ENCODE data around the gene MYB. TPM values are rescaled to one million over a fixed set of nuclear protein-coding genes. Genes with fewer than 3 reads are reported as not detected.

Gene MYB
- total RNA-seq, 1 donor from 2014 or later, result 0.08 TPM

DNA sequence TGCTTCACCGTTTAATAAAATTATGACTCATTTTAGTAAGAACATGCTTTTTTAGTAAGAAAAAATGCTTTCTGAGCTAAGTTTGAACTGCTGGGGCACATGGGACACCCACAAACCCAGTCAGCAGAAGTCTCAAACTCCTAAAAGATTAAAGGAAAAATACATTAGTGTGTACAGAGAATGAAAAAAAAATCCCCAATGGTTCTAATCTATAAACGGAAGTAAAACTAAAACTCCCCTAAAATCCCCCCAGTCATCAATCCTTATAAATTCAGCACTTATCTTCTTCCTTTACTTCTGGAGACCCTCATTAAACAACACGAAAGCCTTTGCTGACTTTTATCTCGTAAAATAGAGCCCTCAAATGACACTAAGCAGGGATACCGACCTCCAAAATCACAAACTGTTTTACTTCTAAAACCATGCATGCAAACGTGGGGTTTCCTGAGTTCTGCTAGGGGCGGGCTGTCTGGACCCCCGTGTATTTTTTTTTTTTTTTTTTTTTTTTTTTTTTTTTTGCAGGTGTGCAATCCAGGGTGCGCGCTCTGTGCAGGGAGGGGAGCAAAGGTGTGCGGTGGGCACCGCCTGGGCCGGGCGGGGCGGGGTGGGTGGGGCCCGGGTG, 1.1 kb upstream of the MYB start:
- intact Hi-C loops (cut with micrococcal nuclease), result no loop called here
- TF ChIP-seq, protein P1, sequence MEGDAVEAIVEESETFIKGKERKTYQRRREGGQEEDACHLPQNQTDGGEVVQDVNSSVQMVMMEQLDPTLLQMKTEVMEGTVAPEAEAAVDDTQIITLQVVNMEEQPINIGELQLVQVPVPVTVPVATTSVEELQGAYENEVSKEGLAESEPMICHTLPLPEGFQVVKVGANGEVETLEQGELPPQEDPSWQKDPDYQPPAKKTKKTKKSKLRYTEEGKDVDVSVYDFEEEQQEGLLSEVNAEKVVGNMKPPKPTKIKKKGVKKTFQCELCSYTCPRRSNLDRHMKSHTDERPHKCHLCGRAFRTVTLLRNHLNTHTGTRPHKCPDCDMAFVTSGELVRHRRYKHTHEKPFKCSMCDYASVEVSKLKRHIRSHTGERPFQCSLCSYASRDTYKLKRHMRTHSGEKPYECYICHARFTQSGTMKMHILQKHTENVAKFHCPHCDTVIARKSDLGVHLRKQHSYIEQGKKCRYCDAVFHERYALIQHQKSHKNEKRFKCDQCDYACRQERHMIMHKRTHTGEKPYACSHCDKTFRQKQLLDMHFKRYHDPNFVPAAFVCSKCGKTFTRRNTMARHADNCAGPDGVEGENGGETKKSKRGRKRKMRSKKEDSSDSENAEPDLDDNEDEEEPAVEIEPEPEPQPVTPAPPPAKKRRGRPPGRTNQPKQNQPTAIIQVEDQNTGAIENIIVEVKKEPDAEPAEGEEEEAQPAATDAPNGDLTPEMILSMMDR (IDR thresholded peaks at IDR 0.05; ENCODE audit: borderline replicate concordance), result no peak
- peaks cover 35% of the 10 kb centered on the region for H3K4me1 ChIP-seq
- no peak for DNase-seq
- H3K27ac ChIP-seq (replicated peaks), result no peak overlapping the region
- peak overlapping the region; percentile 72 for H3K4me3 ChIP-seq
- peaks cover 37% of the 10 kb centered on the region for H3K27me3 ChIP-seq (ENCODE audit: low read depth)
- peaks cover 4% of the 10 kb centered on the region for H3K9me3 ChIP-seq (replicated peaks)
- no peaks in the 10 kb centered on the region for H3K36me3 ChIP-seq

DNA sequence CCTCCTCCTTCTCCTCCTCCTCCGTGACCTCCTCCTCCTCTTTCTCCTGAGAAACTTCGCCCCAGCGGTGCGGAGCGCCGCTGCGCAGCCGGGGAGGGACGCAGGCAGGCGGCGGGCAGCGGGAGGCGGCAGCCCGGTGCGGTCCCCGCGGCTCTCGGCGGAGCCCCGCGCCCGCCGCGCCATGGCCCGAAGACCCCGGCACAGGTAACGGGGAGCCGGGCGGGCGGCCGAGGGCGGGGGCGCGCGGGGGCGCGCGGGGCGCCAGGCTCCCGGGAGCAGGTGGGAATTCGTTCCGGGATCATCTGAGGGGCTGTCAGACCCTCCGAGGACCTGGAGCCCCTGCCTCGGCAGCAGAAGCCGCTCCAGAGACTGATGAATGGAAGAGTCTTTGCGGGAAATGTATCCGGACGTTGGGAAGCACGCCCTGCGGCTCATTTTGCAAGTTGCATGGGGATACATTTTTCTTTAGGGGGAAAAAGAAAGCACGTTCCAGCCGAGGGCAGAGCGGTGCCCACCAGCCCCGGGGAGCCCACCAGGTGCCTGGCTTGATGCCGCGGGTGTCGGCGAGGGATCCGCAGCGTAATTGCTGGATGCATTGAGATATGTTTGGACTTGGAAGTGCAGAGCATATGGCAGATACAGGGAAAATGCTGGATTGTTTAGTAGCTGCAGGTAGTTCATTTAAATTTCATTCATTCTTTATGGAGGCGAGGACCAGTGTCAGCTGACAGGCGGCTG, 394 bp downstream of the MYB start:
- Histone ChIP-seq H3K27me3 (ENCODE audit: low read depth) (peaks cover 51% of the 10 kb centered on the region), H3K9me3 (replicated peaks) (no peaks in the 10 kb centered on the region), H3K4me1 (peaks cover 35% of the 10 kb centered on the region), H3K36me3 (no peaks in the 10 kb centered on the region), H3K4me3 (peak overlapping the region; percentile 72), H3K27ac (replicated peaks) (no peak overlapping the region)
- TF ChIP-seq, protein P1 (IDR thresholded peaks at IDR 0.05; ENCODE audit: borderline replicate concordance), result no peak
- intact Hi-C loops (cut with micrococcal nuclease), result no loop called here
- DNase-seq, result no peak

DNA sequence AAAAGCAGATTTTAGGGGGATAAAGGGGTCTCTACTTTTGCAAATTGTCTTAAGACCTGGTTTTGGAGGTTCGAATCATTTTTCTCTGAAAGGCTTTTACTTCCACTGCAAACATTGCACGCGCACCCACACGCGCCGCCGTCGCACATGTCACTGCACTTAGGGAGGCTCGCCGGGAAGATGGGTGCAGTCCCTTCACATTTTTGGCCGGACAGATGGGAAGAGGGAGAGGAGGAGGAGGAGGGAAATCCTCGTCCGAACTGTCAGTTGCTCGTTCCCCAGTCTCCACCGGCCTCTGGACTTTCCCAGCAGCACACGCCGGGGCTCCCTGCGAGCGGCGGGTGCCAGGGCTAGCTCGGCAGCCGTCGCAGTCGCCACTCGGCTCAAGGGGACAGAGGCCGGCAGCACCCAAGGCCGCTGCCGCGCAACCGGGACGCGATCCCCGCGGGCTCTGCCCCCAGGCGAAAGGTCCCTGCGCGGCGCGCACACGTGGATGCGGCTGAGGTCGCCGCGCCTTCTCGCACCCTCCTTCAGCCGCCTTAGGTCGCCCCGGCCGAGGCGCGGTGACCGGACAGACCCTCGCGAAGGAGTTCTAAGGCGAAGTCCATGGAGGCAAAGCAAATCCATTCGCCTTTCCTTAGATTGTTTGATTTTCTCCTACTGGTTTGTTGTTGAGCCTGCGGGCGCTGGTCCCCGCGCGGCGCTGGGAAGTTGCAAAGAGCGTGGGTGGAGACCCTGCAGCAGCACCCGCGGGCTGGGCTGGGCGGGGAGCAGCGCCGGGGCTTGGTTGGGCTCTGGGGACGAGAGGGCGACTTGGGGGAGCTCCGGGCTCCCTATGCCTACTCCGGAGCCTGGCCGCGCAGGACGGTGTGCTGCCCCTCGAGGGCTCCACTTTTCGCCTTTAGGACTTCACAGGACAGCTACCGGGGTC, 1.2 kb downstream of the MYB start:
- TF ChIP-seq, protein P1 (IDR thresholded peaks at IDR 0.05; ENCODE audit: borderline replicate concordance), result no peak
- no peak for DNase-seq
- Histone ChIP-seq H3K27ac (replicated peaks) (no peak overlapping the region), H3K36me3 (no peaks in the 10 kb centered on the region), H3K9me3 (replicated peaks) (no peaks in the 10 kb centered on the region), H3K4me3 (peak overlapping the region; percentile 72), H3K27me3 (ENCODE audit: low read depth) (peaks cover 60% of the 10 kb centered on the region), H3K4me1 (peaks cover 35% of the 10 kb centered on the region)
- intact Hi-C loops (cut with micrococcal nuclease), result no loop called here

DNA sequence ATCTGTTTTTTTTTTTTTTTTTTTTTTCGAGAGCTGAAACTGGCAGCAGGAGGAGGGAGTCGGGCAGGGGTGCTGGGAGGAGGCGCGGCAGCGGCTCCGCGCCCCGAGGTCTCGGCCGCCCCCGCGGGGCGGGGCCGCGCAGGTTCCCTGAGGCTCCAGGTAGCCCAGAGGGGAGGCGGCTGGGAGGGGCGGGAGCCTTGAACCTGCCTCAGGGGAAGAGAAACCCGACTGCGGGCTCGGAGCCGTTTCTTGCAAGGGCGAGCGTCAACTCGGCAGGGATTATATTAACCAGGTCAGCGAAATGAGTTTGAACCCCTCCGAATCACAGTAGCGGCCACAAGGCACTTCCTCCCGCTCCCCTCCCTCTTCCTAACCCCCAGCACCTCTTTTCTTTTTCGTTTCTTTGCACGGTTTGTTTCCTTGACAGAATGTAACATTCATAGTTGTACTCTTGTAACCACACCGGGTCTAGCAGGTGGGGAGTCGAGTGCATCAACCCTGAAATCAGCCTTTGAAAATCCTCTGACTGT, 2.0 kb downstream of the MYB start:
- no peak for DNase-seq
- peaks cover 67% of the 10 kb centered on the region for H3K27me3 ChIP-seq (ENCODE audit: low read depth)
- no peak overlapping the region for H3K27ac ChIP-seq (replicated peaks)
- H3K36me3 ChIP-seq, result no peaks in the 10 kb centered on the region
- H3K9me3 ChIP-seq (replicated peaks), result no peaks in the 10 kb centered on the region
- TF ChIP-seq, protein P1 (IDR thresholded peaks at IDR 0.05; ENCODE audit: borderline replicate concordance), result no peak
- peak overlapping the region; percentile 72 for H3K4me3 ChIP-seq
- peaks cover 35% of the 10 kb centered on the region for H3K4me1 ChIP-seq
- intact Hi-C loops (cut with micrococcal nuclease), result no loop called here

All from left ventricle myocardium inferior (tissue), 1 donor.